Motor neuron (in vitro differentiated cells): Measurements from ENCODE around the gene NACC1. TPM values are rescaled to one million over a fixed set of nuclear protein-coding genes. Genes with fewer than 3 reads are reported as not detected.
"Not testable (repeated sequence)": the region's sequence is repeated elsewhere in the genome, so short reads cannot be mapped to it uniquely, and the experiment has no call there.

Experiments used
- ATAC-seq, 8 experiments: fragments of 200-7000 bp; cut with Tn5 transposase; replicated peaks in 6 of 8; 2 replicates each; pipeline ENCODE4 v1.8.0; 2021; ENCODE audit warnings: mild to moderate bottlenecking in 8 of 8, moderate library complexity in 8 of 8
- H3K27ac ChIP-seq, 2 donors: fragments of 250-450 bp; sonication (Bioruptor Pico); 2 replicates each; pipeline ENCODE4 v1.9.0; 2021; ENCODE audit warnings: antibody characterized with exemption in 2 of 2, mild to moderate bottlenecking in 2 of 2, moderate library complexity in 1 of 2
- H3K4me1 ChIP-seq, 2 donors: fragments of 250-450 bp; sonication (Bioruptor Pico); replicated peaks in 1 of 2; 2 replicates each; pipeline ENCODE4 v1.6.1; 2021; ENCODE audit warnings: antibody characterized with exemption in 2 of 2, mild to moderate bottlenecking in 2 of 2, moderate library complexity in 1 of 2
- H3K4me3 ChIP-seq, 5 donors: fragments of 250-450 bp; sonication (Bioruptor Pico); 2 replicates each; pipeline ENCODE4 v1.9.0; 2021; ENCODE audit warnings: antibody characterized with exemption in 5 of 5, mild to moderate bottlenecking in 5 of 5, moderate library complexity in 4 of 5
- whole genome bisulfite sequencing, 10 experiments: fragments of 450-650 bp; shearing (Covaris generic); methylation state at CpG; one replicate each; pipeline ENCODE4 v1.0.0; 2022; 5-methylcytosine and 5-hydroxymethylcytosine counted together
- in situ Hi-C, 9 experiments: fragments of 400-800 bp; cut with MboI; loops; one replicate each; pipeline ENCODE4 v1.15.0; 2021; ENCODE audit warnings: low sequenced_read_pairs in 9 of 9, low pct_unique_long_range_greater_than_20kb in 2 of 9; ENCODE audit not compliant: unreplicated experiment in 9 of 9
- total RNA-seq, 8 experiments: library from RNA; unstranded; fragments of 300-600 nt; gene quantifications; 2 replicates each; pipeline versions ENCODE4 v1.2.3 to v1.2.4, GENCODE V29; 2022

NACC1 gene
- total RNA-seq, 8 experiments from 2014 or later = 9.7 to 56.8 (median 28.3) TPM

DNA sequence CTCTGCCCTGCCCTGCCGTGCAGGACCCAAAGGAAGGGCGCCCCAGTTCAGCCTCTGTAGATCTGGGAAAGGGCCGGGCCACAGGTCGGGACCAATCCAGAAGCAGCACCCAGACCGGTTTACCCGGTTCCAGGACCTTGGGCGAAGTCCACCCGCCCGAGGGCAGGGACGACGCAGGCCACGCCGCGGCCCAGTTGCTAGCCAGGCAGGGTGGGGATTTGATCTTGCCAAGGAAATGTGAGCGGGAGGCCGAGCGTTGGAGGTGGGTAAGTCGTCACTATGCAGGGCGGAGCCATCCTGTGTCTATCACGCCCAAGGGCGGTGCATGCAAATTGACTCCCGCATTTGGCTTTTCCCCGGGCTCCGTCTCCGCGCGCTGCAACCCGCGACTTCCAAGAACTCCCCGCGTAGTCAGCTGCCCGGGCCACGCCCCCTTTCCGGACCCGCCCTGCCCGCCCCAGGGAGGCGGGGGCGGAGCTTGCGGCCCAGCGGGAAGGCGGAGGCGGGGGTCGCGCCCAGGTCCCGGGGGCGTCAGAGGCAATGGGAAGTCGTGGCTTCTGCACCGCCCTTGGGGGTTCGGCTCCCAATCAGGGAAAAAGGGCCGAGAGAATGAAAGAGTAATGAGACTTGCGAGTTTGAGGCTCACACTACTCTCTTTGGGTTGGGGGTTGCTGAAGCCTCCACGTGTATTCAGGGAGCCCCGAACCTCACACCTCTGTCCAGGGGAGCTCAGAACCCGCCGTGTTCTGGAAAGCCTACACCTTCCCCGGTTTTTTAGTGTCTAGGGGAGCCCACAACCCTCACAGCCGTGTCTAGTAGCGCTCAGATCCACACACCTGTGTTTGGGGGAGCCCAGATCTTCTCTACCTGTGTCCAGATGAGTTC, 44.9 kb downstream of the NACC1 start:
- Histone ChIP-seq H3K4me3 (peak overlapping the region; percentile 22 to 41 (median 27)), H3K27ac (peak overlapping the region; percentile 91 to 96), H3K4me1 (peaks cover 28% of the 10 kb centered on the region in 2 donors)
- in situ Hi-C loops = no loop called here
- 0 to 9% (median 1%) methylated on average over 1 to 9 of the region's 58 CpGs; no CpG with 5 or more reads in 6 of the 10 experiments for WGBS, 10 experiments
- ATAC-seq = peak; percentile 61 to 71 (median 66)

- ATAC-seq = peak; percentile 16 to 75 (median 69)
- peak overlapping the region; percentile 7 to 41 (median 15) for H3K4me3 ChIP-seq
- in situ Hi-C loops = no loop called here
- H3K4me1 ChIP-seq = peaks cover 28 to 29% of the 10 kb centered on the region in 2 donors
- peak overlapping the region; percentile 91 to 96 for H3K27ac ChIP-seq
- WGBS, 10 experiments = 0 to 20% (median 0%) methylated on average over 1 of the region's 20 CpGs; no CpG with 5 or more reads in 7 of the 10 experiments
These were observed 45.7 kb downstream of the NACC1 start for GRCh38 chr19:13163609-13164342.

- peaks cover 28 to 29% of the 10 kb centered on the region in 2 donors for H3K4me1 ChIP-seq
- 0 to 40% (median 32%) methylated on average over 1 to 4 of the region's 19 CpGs; no CpG with 5 or more reads in 6 of the 10 experiments for whole genome bisulfite sequencing, 10 experiments
- in situ Hi-C loops = no loop called here
- peak; percentile 4 to 72 (median 62) for ATAC-seq
- H3K27ac ChIP-seq = peak overlapping the region; percentile 91 to 96
- peak overlapping the region; percentile 7 to 41 (median 15) for H3K4me3 ChIP-seq
These were observed 46.5 kb downstream of the NACC1 start for GRCh38 chr19:13164343-13165161.

DNA sequence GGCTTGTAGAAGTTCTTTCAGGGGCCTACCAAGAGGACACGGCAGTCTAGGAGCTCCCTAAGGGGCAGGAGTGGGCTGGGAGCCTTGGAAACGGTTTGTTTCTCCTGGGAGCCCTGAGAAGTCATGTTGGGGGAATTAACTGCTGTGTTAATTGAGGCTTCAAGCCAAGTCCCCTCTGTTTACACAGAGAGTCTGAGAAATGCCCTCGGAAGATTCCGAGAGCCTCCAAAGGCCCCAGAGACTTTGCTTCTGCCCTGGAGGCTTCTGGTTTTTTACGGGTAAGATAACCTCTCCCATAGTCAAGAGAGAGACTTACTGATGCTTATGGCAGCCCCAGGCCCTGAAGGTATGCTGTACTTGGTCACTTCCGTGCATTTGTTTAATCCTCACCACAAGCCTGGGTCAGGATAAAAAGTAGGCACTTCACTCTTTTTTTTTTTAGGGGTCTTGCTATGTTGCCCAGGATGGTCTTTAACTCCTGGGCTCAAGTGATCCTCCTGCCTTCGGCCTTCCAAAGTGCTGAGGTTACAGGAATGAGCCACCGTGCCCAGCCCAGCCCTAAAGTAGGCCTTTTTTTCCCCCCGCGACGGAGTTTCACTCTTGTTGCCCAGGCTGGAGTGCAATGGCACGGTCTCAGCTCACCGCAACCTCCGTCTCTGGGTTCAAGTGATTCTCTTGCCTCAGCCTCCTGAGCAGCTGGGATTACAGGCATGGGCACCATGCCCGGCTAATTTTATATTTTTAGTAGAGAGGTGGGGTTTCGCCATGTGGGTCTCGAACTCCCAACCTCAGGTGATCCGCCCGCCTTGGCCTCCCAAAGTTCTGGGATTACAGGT, 47.3 kb downstream of the NACC1 start:
- in situ Hi-C loops = no loop called here
- WGBS, 10 experiments = 6 to 96% (median 67%) methylated on average over 1 to 12 of the region's 19 CpGs; no CpG with 5 or more reads in 1 of the 10 experiments
- Histone ChIP-seq H3K27ac (peak overlapping the region; percentile 91 to 96), H3K4me3 (no peak overlapping the region), H3K4me1 (peaks cover 28 to 29% of the 10 kb centered on the region in 2 donors)
- no peak for ATAC-seq

DNA sequence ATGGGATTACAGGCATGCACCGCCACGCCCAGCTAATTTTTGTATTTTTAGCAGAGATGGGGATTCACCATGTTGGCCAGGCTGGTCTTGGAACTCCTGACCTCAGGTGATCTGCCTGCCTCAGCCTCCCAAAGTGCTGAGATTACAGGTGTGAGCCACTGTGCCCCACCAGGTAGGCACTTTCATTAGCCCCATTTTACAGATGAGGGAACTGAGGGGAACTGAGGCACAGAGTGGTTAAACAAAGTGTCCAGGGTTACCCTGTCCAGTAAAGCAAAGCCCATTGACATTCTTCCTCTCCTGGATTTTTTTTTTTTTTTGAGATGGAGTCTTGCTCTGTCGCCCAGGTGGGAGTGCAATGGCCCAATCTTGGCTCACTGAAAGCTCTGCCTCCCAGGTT, 48.1 kb downstream of the NACC1 start:
- peaks cover 28 to 29% of the 10 kb centered on the region in 2 donors for H3K4me1 ChIP-seq
- H3K27ac ChIP-seq, in situ Hi-C loops, H3K4me3 ChIP-seq, ATAC-seq: not testable (repeated sequence)
- 100% methylated on average over 1 to 2 of the region's 3 CpGs; no CpG with 5 or more reads in 4 of the 10 experiments for WGBS, 10 experiments

DNA sequence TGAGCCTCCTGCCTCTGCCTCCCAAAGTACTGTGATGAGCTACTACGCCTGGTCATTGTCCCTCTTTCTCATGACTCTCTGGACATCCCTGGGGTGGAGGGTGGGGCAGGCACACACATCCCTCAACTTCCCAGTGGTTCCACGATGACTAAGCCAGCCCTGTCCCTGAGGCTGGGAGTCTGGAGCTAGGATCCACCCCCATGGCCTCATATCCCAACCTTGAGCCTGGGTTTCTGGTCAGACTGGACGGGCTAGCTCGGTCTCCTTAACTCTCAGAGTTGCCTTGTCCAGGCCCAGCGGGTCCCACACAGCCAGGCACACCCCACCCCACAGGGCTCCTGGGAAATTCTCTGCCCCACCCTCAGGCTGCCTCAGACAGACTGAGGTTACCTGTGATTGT, 51.7 kb downstream of the NACC1 start:
- in situ Hi-C loops = no loop called here
- Histone ChIP-seq H3K4me3 (no peak overlapping the region), H3K4me1 (peaks cover 15 to 22% of the 10 kb centered on the region in 2 donors), H3K27ac (no peak overlapping the region)
- ATAC-seq = peak in 3 of 8 experiments; percentile 7 to 41 (median 33)
- WGBS, 10 experiments = 0 to 100% (median 80%) methylated on average over 1 to 2 of the region's 5 CpGs; no CpG with 5 or more reads in 5 of the 10 experiments

- no peak overlapping the region for H3K4me3 ChIP-seq
- H3K4me1 ChIP-seq = peaks cover 9 to 16% of the 10 kb centered on the region in 2 donors
- WGBS, 10 experiments = 77 to 100% (median 97%) methylated on average over 1 to 5 of the region's 7 CpGs; no CpG with 5 or more reads in 1 of the 10 experiments
- in situ Hi-C loops = no loop called here
- no peak overlapping the region for H3K27ac ChIP-seq
- ATAC-seq = no peak
These were observed 53.1 kb downstream of the NACC1 start for GRCh38 chr19:13171146-13171545.

- Histone ChIP-seq H3K27ac (no peak overlapping the region), H3K4me1 (peaks cover 3 to 11% of the 10 kb centered on the region in 2 donors), H3K4me3 (no peak overlapping the region)
- peak in 6 of 8 experiments; percentile 8 to 57 (median 30) for ATAC-seq
- in situ Hi-C loops = no loop called here
- 13 to 93% (median 40%) methylated on average over 2 to 5 of the region's 18 CpGs; no CpG with 5 or more reads in 5 of the 10 experiments for whole genome bisulfite sequencing, 10 experiments
These were observed 54.5 kb downstream of the NACC1 start for GRCh38 chr19:13172346-13173138.

GRCh38 chr19:13173139-13173737, 55.2 kb downstream of the NACC1 start:
- Histone ChIP-seq H3K27ac (no peak overlapping the region), H3K4me1 (peaks cover 0 to 6% of the 10 kb centered on the region in 2 donors), H3K4me3 (no peak overlapping the region)
- no peak for ATAC-seq
- WGBS, 10 experiments = 44 to 100% (median 87%) methylated on average over 3 to 9 of the region's 12 CpGs; no CpG with 5 or more reads in 3 of the 10 experiments
- in situ Hi-C loops = no loop called here

GRCh38 chr19:13176345-13176744, 58.3 kb downstream of the NACC1 start:
- H3K4me3 ChIP-seq = no peak overlapping the region
- in situ Hi-C loops = no loop called here
- no peak overlapping the region for H3K27ac ChIP-seq
- 0 to 75% (median 38%) methylated on average over 1 to 6 of the region's 8 CpGs; no CpG with 5 or more reads in 2 of the 10 experiments for WGBS, 10 experiments
- H3K4me1 ChIP-seq = peaks cover 0 to 6% of the 10 kb centered on the region in 2 donors
- peak in 1 of 8 experiments; percentile 35 for ATAC-seq

GRCh38 chr19:13177584-13177983, 59.5 kb downstream of the NACC1 start:
- H3K27ac ChIP-seq, in situ Hi-C loops, H3K4me1 ChIP-seq, H3K4me3 ChIP-seq, ATAC-seq: not testable (repeated sequence)
- 60 to 100% (median 93%) methylated on average over 1 to 5 of the region's 5 CpGs; no CpG with 5 or more reads in 2 of the 10 experiments for WGBS, 10 experiments
